OCI-LY1 (cell line): ENCODE data around the gene CDH13.

Source experiments
- CTCF ChIP-seq: fragments of 200-600 bp; sonication (generic), shearing (Covaris generic); IDR thresholded peaks from 2 replicates; pipeline ENCODE4 v1.5.1; 2017; ENCODE audit warnings: mild to moderate bottlenecking, antibody characterized with exemption, low read length, moderate library complexity, mixed read lengths
- EZH2 ChIP-seq: fragments of 200-600 bp; sonication (generic), shearing (Covaris generic); IDR thresholded peaks from 2 replicates; pipeline ENCODE4 v1.8.0; 2017; ENCODE audit warnings: borderline replicate concordance, mixed run types, mild to moderate bottlenecking, antibody characterized with exemption, low read length, moderate library complexity, mixed read lengths

GRCh38 chr16:82848013-82848412, 221.2 kb downstream of the CDH13 start:
- TF ChIP-seq CTCF: no peak
- TF ChIP-seq EZH2: no peak
